Measurements from ENCODE around the gene TRIM65.

- TF ChIP-seq, protein P1, sequence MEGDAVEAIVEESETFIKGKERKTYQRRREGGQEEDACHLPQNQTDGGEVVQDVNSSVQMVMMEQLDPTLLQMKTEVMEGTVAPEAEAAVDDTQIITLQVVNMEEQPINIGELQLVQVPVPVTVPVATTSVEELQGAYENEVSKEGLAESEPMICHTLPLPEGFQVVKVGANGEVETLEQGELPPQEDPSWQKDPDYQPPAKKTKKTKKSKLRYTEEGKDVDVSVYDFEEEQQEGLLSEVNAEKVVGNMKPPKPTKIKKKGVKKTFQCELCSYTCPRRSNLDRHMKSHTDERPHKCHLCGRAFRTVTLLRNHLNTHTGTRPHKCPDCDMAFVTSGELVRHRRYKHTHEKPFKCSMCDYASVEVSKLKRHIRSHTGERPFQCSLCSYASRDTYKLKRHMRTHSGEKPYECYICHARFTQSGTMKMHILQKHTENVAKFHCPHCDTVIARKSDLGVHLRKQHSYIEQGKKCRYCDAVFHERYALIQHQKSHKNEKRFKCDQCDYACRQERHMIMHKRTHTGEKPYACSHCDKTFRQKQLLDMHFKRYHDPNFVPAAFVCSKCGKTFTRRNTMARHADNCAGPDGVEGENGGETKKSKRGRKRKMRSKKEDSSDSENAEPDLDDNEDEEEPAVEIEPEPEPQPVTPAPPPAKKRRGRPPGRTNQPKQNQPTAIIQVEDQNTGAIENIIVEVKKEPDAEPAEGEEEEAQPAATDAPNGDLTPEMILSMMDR (conservative IDR thresholded peaks at IDR 0.05) = no peak
- no peak for TF ChIP-seq ZFX (IDR thresholded peaks at IDR 0.05)
Observed at GRCh38 chr17:75895370-75896155, 1.2 kb downstream of the TRIM65 start.

All from C4-2B (cell line).